ENCODE measurements around the gene UIMC1. TPM values are rescaled to one million over a fixed set of nuclear protein-coding genes. Genes with fewer than 3 reads are reported as not detected.
A peak's percentile ranks its signal among the peaks of the same experiment; 100 is the strongest.

Gene UIMC1
- total and polyA plus RNA-seq, 2 of the 13 experiments (the other 11 are each of a cell fraction or from before 2014, with no cell fraction given), result 18.9 to 32.7 TPM

- TF ChIP-seq, protein P1, sequence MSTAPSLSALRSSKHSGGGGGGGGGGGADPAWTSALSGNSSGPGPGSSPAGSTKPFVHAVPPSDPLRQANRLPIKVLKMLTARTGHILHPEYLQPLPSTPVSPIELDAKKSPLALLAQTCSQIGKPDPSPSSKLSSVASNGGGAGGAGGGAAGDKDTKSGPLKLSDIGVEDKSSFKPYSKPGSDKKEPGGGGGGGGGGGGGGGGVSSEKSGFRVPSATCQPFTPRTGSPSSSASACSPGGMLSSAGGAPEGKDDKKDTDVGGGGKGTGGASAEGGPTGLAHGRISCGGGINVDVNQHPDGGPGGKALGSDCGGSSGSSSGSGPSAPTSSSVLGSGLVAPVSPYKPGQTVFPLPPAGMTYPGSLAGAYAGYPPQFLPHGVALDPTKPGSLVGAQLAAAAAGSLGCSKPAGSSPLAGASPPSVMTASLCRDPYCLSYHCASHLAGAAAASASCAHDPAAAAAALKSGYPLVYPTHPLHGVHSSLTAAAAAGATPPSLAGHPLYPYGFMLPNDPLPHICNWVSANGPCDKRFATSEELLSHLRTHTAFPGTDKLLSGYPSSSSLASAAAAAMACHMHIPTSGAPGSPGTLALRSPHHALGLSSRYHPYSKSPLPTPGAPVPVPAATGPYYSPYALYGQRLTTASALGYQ (CRISPR knock-in tag; IDR thresholded peaks at IDR 0.05), result peak; percentile 67; the same call in 1 of the 2 replicates
- TF ChIP-seq ZFP1 (CRISPR knock-in tag; IDR thresholded peaks at IDR 0.05), result no peak
- TF ChIP-seq CREM (IDR thresholded peaks at IDR 0.05), result no peak
- no peak for TF ChIP-seq CREM (CRISPR knock-in tag; IDR thresholded peaks at IDR 0.05)
- TF ChIP-seq ZNF562 (CRISPR knock-in tag; IDR thresholded peaks at IDR 0.05; ENCODE audit: borderline replicate concordance), result no peak
- peak; percentile 59; the same call in 1 of the 2 replicates for TF ChIP-seq POGZ (CRISPR knock-in tag; IDR thresholded peaks at IDR 0.05)
- TF ChIP-seq SSRP1 (CRISPR knock-in tag; IDR thresholded peaks at IDR 0.05), result no peak
- no peak for TF ChIP-seq ZNF468 (CRISPR knock-in tag; IDR thresholded peaks at IDR 0.05)
- TF ChIP-seq, protein P2, sequence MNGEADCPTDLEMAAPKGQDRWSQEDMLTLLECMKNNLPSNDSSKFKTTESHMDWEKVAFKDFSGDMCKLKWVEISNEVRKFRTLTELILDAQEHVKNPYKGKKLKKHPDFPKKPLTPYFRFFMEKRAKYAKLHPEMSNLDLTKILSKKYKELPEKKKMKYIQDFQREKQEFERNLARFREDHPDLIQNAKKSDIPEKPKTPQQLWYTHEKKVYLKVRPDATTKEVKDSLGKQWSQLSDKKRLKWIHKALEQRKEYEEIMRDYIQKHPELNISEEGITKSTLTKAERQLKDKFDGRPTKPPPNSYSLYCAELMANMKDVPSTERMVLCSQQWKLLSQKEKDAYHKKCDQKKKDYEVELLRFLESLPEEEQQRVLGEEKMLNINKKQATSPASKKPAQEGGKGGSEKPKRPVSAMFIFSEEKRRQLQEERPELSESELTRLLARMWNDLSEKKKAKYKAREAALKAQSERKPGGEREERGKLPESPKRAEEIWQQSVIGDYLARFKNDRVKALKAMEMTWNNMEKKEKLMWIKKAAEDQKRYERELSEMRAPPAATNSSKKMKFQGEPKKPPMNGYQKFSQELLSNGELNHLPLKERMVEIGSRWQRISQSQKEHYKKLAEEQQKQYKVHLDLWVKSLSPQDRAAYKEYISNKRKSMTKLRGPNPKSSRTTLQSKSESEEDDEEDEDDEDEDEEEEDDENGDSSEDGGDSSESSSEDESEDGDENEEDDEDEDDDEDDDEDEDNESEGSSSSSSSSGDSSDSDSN (CRISPR knock-in tag; IDR thresholded peaks at IDR 0.05), result peak; percentile 92
- peak; percentile 66 for TF ChIP-seq HDAC1 (CRISPR knock-in tag; IDR thresholded peaks at IDR 0.05)
- TF ChIP-seq, protein P3, sequence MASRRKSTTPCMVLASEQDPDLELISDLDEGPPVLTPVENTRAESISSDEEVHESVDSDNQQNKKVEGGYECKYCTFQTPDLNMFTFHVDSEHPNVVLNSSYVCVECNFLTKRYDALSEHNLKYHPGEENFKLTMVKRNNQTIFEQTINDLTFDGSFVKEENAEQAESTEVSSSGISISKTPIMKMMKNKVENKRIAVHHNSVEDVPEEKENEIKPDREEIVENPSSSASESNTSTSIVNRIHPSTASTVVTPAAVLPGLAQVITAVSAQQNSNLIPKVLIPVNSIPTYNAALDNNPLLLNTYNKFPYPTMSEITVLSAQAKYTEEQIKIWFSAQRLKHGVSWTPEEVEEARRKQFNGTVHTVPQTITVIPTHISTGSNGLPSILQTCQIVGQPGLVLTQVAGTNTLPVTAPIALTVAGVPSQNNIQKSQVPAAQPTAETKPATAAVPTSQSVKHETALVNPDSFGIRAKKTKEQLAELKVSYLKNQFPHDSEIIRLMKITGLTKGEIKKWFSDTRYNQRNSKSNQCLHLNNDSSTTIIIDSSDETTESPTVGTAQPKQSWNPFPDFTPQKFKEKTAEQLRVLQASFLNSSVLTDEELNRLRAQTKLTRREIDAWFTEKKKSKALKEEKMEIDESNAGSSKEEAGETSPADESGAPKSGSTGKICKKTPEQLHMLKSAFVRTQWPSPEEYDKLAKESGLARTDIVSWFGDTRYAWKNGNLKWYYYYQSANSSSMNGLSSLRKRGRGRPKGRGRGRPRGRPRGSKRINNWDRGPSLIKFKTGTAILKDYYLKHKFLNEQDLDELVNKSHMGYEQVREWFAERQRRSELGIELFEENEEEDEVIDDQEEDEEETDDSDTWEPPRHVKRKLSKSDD (CRISPR knock-in tag; IDR thresholded peaks at IDR 0.05; ENCODE audit: low read depth), result no peak; the same call in 1 of the 2 replicates
- TF ChIP-seq NBN (conservative IDR thresholded peaks at IDR 0.05), result no peak
- TF ChIP-seq ZNF33A (CRISPR knock-in tag; IDR thresholded peaks at IDR 0.05; ENCODE audit: borderline replicate concordance), result no peak
- TF ChIP-seq ZNF800 (CRISPR knock-in tag; IDR thresholded peaks at IDR 0.05), result no peak; the same call in 1 of the 2 replicates
- TF ChIP-seq, protein P4, sequence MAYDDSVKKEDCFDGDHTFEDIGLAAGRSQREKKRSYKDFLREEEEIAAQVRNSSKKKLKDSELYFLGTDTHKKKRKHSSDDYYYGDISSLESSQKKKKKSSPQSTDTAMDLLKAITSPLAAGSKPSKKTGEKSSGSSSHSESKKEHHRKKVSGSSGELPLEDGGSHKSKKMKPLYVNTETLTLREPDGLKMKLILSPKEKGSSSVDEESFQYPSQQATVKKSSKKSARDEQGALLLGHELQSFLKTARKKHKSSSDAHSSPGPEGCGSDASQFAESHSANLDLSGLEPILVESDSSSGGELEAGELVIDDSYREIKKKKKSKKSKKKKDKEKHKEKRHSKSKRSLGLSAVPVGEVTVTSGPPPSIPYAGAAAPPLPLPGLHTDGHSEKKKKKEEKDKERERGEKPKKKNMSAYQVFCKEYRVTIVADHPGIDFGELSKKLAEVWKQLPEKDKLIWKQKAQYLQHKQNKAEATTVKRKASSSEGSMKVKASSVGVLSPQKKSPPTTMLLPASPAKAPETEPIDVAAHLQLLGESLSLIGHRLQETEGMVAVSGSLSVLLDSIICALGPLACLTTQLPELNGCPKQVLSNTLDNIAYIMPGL (CRISPR knock-in tag; IDR thresholded peaks at IDR 0.05; ENCODE audit: borderline replicate concordance in 1 of 2, low read depth in 1 of 2), result peak; percentile 77 to 98
- peak; percentile 36 for TF ChIP-seq YY1 (IDR thresholded peaks at IDR 0.05; ENCODE audit: insufficient read depth, insufficient replicate concordance, low read depth, low read length)
- TF ChIP-seq MED13 (CRISPR knock-in tag; IDR thresholded peaks at IDR 0.05), result peak; percentile 44; the same call in 1 of the 2 replicates
- peak; percentile 72 for TF ChIP-seq ZNF331 (CRISPR knock-in tag; IDR thresholded peaks at IDR 0.05)
- TF ChIP-seq ZZZ3 (CRISPR knock-in tag; IDR thresholded peaks at IDR 0.05; ENCODE audit: borderline replicate concordance), result peak; percentile 61; the same call in 1 of the 2 replicates
These were observed at the start of gene UIMC1 (continued) for GRCh38 chr5:177006265-177006972.
